Measurements from ENCODE around the gene STKLD1. TPM values are rescaled to one million over a fixed set of nuclear protein-coding genes. Genes with fewer than 3 reads are reported as not detected.

The STKLD1 gene
- total RNA-seq, 5 donors from 2014 or later (not counting 1 experiment from before 2014, with no cell fraction given), result 0.49 to 1.1 (median 0.70) TPM

- no peaks in the 10 kb centered on the region for H3K27me3 Mint-ChIP-seq
- Histone ChIP-seq H3K36me3 (ENCODE audit: control insufficient read depth in 2 of 2, extremely low read depth in 1 of 2, insufficient read depth in 1 of 2, low read length in 1 of 2) (no peaks in the 10 kb centered on the region), H3K27me3 (replicated peaks in 1 of 2; ENCODE audit: control insufficient read depth in 2 of 2, extremely low read depth in 1 of 2, insufficient read depth in 2 of 2, low read length in 1 of 2) (no peaks in the 10 kb centered on the region), H3K27ac (ENCODE audit: low read length) (no peak overlapping the region), H3K4me1 (ENCODE audit: control insufficient read depth in 1 of 2, extremely low read depth in 1 of 2, insufficient read depth in 2 of 2, low read length in 2 of 2) (no peaks in the 10 kb centered on the region), H3K4me3 (ENCODE audit: control insufficient read depth in 1 of 2, extremely low read depth in 1 of 2, low read length in 1 of 2) (no peak overlapping the region), H3K9me3 (no peaks in the 10 kb centered on the region)
- H3K36me3 Mint-ChIP-seq, result no peaks in the 10 kb centered on the region
- no peak overlapping the region for H3K27ac Mint-ChIP-seq
- DNase-seq (no peak), ATAC-seq (replicated peaks in 1 of 4) (no peak)
- POLR2A ChIA-PET, result no interaction called here
- CTCF ChIA-PET, result interaction anchor here in 1 of 2 donors (0.5 kb wide), 1 partner anchor 195 kb away, joined by 4 read pairs; no protein-coding TSS in a partner anchor
- no peaks in the 10 kb centered on the region for H3K9me3 Mint-ChIP-seq
- H3K4me3 Mint-ChIP-seq, result no peak overlapping the region
- WGBS (ENCODE audit: insufficient coverage), result 67% methylated on average over 3 of the region's 3 CpGs
- H3K4me1 Mint-ChIP-seq, result no peaks in the 10 kb centered on the region
Observed at GRCh38 chr9:133383438-133383837, 7.3 kb downstream of the STKLD1 start.

DNA sequence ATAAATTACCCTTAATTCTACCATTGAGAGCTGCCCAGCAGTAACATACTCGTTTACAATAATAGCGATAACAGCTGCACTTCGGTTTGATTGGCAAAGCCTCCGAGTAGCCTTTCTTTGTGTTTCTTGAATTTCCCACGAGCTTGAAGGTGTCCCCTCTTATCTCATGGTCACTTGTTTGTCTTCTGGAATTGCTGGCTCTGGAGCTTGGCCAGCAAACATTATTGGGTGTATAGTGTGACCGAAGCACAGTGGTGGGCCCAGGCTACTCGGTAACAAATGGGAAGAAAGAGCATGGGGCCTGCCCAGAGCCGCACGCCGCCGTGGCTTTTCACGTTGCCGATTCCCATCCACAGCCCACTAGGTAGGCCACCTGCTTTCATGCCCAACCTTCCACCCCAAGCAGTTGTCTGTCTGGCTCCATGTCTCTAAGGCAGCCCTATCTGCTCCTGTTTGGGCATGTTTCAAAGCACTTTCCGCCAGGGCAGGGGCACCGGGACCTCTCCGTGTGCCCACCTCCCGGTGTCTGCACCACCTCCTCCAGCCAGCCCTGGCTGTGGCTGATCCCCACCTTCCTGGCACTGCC is 8.7 kb downstream of the STKLD1 start:
- H3K27ac Mint-ChIP-seq, result no peak overlapping the region
- H3K9me3 ChIP-seq, result no peaks in the 10 kb centered on the region
- no peak overlapping the region for H3K4me3 ChIP-seq (ENCODE audit: control insufficient read depth in 1 of 2, extremely low read depth in 1 of 2, low read length in 1 of 2)
- H3K27me3 Mint-ChIP-seq, result peaks cover 0 to 4% of the 10 kb centered on the region in 2 donors
- no peaks in the 10 kb centered on the region for H3K4me1 Mint-ChIP-seq
- CTCF ChIA-PET, result no interaction called here
- DNase-seq, result no peak
- H3K9me3 Mint-ChIP-seq, result no peaks in the 10 kb centered on the region
- H3K36me3 Mint-ChIP-seq, result no peaks in the 10 kb centered on the region
- H3K36me3 ChIP-seq (ENCODE audit: control insufficient read depth in 2 of 2, extremely low read depth in 1 of 2, insufficient read depth in 1 of 2, low read length in 1 of 2), result no peaks in the 10 kb centered on the region
- POLR2A ChIA-PET, result no interaction called here
- WGBS (ENCODE audit: insufficient coverage), result 91% methylated on average over 13 of the region's 17 CpGs
- no peak for ATAC-seq (replicated peaks in 1 of 4)
- H3K4me3 Mint-ChIP-seq, result no peak overlapping the region
- no peaks in the 10 kb centered on the region for H3K4me1 ChIP-seq (ENCODE audit: control insufficient read depth in 1 of 2, extremely low read depth in 1 of 2, insufficient read depth in 2 of 2, low read length in 2 of 2)
- no peak overlapping the region for H3K27ac ChIP-seq (ENCODE audit: low read length)
- peaks cover 0 to 11% of the 10 kb centered on the region in 2 experiments for H3K27me3 ChIP-seq (replicated peaks in 1 of 2; ENCODE audit: control insufficient read depth in 2 of 2, extremely low read depth in 1 of 2, insufficient read depth in 2 of 2, low read length in 1 of 2)

- Histone ChIP-seq H3K36me3 (ENCODE audit: control insufficient read depth in 2 of 2, extremely low read depth in 1 of 2, insufficient read depth in 1 of 2, low read length in 1 of 2) (no peaks in the 10 kb centered on the region), H3K27me3 (replicated peaks in 1 of 2; ENCODE audit: control insufficient read depth in 2 of 2, extremely low read depth in 1 of 2, insufficient read depth in 2 of 2, low read length in 1 of 2) (peaks cover 0 to 15% of the 10 kb centered on the region in 2 experiments), H3K4me3 (ENCODE audit: control insufficient read depth in 1 of 2, extremely low read depth in 1 of 2, low read length in 1 of 2) (no peak overlapping the region), H3K9me3 (no peaks in the 10 kb centered on the region), H3K27ac (ENCODE audit: low read length) (no peak overlapping the region), H3K4me1 (ENCODE audit: control insufficient read depth in 1 of 2, extremely low read depth in 1 of 2, insufficient read depth in 2 of 2, low read length in 2 of 2) (no peaks in the 10 kb centered on the region)
- Mint-ChIP-seq H3K9me3 (no peaks in the 10 kb centered on the region), H3K27me3 (peaks cover 0 to 8% of the 10 kb centered on the region in 2 donors), H3K4me1 (no peaks in the 10 kb centered on the region), H3K4me3 (no peak overlapping the region), H3K27ac (no peak overlapping the region), H3K36me3 (no peaks in the 10 kb centered on the region)
- 82% methylated on average over 12 of the region's 14 CpGs for WGBS (ENCODE audit: insufficient coverage)
- DNase-seq (no peak), ATAC-seq (replicated peaks in 1 of 4) (no peak)
- ChIA-PET CTCF (no interaction called here), POLR2A (no interaction called here)
Observed at GRCh38 chr9:133385452-133385851, 9.3 kb downstream of the STKLD1 start.

DNA sequence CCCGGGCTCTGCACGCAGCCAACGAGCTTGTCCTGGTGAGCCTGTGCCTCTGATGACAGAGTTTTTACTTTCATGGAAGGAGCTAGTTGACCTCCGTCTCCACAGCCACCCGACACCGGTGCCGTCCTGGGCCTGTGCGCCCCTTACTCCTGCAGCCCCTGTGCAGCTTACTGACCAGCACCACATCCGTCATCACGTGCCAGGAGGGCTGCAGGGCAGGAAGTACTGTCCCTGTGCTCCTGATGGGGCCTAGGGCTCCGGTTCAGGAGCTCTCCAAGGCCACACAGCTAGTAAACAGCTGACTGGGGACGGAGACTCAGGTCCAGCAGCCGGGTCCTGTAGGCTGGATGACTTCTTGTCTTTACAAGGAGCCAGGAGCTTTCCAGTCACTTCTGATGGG is 10.2 kb downstream of the STKLD1 start:
- POLR2A ChIA-PET, result no interaction called here
- CTCF ChIA-PET, result no interaction called here

DNA sequence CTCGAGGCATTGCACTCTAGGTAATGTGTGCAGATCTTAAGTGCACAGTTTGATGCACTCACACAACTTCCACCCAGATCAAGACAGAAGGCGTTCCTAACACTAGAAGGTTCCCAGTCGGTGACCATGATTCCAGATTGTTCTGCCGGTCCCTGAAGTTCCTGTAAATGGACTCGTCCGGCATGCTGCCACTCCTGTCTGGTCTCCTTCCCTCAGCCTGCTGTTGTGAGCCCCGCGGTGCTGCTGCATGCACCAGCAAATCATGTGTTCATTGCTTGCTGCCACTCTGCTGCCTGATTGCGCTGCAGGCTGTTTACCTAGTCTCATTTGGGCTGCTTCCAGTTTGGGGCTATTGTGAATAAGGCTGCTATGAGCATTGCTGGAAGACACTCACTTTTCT is 11.5 kb downstream of the STKLD1 start:
- DNase-seq (no peak), ATAC-seq (replicated peaks in 1 of 4) (no peak)
- Mint-ChIP-seq H3K27ac (no peak overlapping the region), H3K9me3 (no peaks in the 10 kb centered on the region), H3K4me1 (no peaks in the 10 kb centered on the region), H3K27me3 (peaks cover 0 to 14% of the 10 kb centered on the region in 2 donors), H3K4me3 (no peak overlapping the region), H3K36me3 (no peaks in the 10 kb centered on the region)
- Histone ChIP-seq H3K27me3 (replicated peaks in 1 of 2; ENCODE audit: control insufficient read depth in 2 of 2, extremely low read depth in 1 of 2, insufficient read depth in 2 of 2, low read length in 1 of 2) (peaks cover 0 to 26% of the 10 kb centered on the region in 2 experiments), H3K4me1 (ENCODE audit: control insufficient read depth in 1 of 2, extremely low read depth in 1 of 2, insufficient read depth in 2 of 2, low read length in 2 of 2) (no peaks in the 10 kb centered on the region), H3K27ac (ENCODE audit: low read length) (no peak overlapping the region), H3K36me3 (ENCODE audit: control insufficient read depth in 2 of 2, extremely low read depth in 1 of 2, insufficient read depth in 1 of 2, low read length in 1 of 2) (no peaks in the 10 kb centered on the region), H3K4me3 (ENCODE audit: control insufficient read depth in 1 of 2, extremely low read depth in 1 of 2, low read length in 1 of 2) (no peak overlapping the region), H3K9me3 (no peaks in the 10 kb centered on the region)
- WGBS (ENCODE audit: insufficient coverage), result 86% methylated on average over 8 of the region's 9 CpGs
- POLR2A ChIA-PET, result no interaction called here
- CTCF ChIA-PET, result no interaction called here

More for the DNA sequence above, 10.2 kb downstream of the STKLD1 start:
- Histone ChIP-seq H3K9me3 (no peaks in the 10 kb centered on the region), H3K27ac (ENCODE audit: low read length) (no peak overlapping the region), H3K27me3 (replicated peaks in 1 of 2; ENCODE audit: control insufficient read depth in 2 of 2, extremely low read depth in 1 of 2, insufficient read depth in 2 of 2, low read length in 1 of 2) (peaks cover 0 to 20% of the 10 kb centered on the region in 2 experiments), H3K36me3 (ENCODE audit: control insufficient read depth in 2 of 2, extremely low read depth in 1 of 2, insufficient read depth in 1 of 2, low read length in 1 of 2) (no peaks in the 10 kb centered on the region), H3K4me1 (ENCODE audit: control insufficient read depth in 1 of 2, extremely low read depth in 1 of 2, insufficient read depth in 2 of 2, low read length in 2 of 2) (no peaks in the 10 kb centered on the region), H3K4me3 (ENCODE audit: control insufficient read depth in 1 of 2, extremely low read depth in 1 of 2, low read length in 1 of 2) (no peak overlapping the region)
- no peaks in the 10 kb centered on the region for H3K36me3 Mint-ChIP-seq
- H3K9me3 Mint-ChIP-seq, result no peaks in the 10 kb centered on the region
- no peak overlapping the region for H3K4me3 Mint-ChIP-seq
- H3K4me1 Mint-ChIP-seq, result no peaks in the 10 kb centered on the region
- H3K27me3 Mint-ChIP-seq, result peaks cover 0 to 12% of the 10 kb centered on the region in 2 donors
- DNase-seq, result no peak
- no peak for ATAC-seq (replicated peaks in 1 of 4)
- 95% methylated on average over 13 of the region's 13 CpGs for WGBS (ENCODE audit: insufficient coverage)
- H3K27ac Mint-ChIP-seq, result no peak overlapping the region

- Mint-ChIP-seq H3K9me3 (no peaks in the 10 kb centered on the region), H3K4me3 (no peak overlapping the region), H3K27ac (no peak overlapping the region), H3K27me3 (peaks cover 0 to 14% of the 10 kb centered on the region in 2 donors), H3K36me3 (no peaks in the 10 kb centered on the region), H3K4me1 (no peaks in the 10 kb centered on the region)
- H3K4me3 ChIP-seq (ENCODE audit: control insufficient read depth in 1 of 2, extremely low read depth in 1 of 2, low read length in 1 of 2), result no peak overlapping the region
- POLR2A ChIA-PET, result no interaction called here
- no peak overlapping the region for H3K27ac ChIP-seq (ENCODE audit: low read length)
- no peaks in the 10 kb centered on the region for H3K4me1 ChIP-seq (ENCODE audit: control insufficient read depth in 1 of 2, extremely low read depth in 1 of 2, insufficient read depth in 2 of 2, low read length in 2 of 2)
- WGBS (ENCODE audit: insufficient coverage), result 86% methylated on average over 5 of the region's 12 CpGs
- H3K9me3 ChIP-seq, result no peaks in the 10 kb centered on the region
- DNase-seq, result no peak
- CTCF ChIA-PET, result interaction anchor here in 1 of 2 donors (0.5 kb wide), 1 partner anchor 363 kb away, joined by 3 read pairs; no protein-coding TSS in a partner anchor
- no peak for ATAC-seq (replicated peaks in 1 of 4)
- peaks cover 0 to 35% of the 10 kb centered on the region in 2 experiments for H3K27me3 ChIP-seq (replicated peaks in 1 of 2; ENCODE audit: control insufficient read depth in 2 of 2, extremely low read depth in 1 of 2, insufficient read depth in 2 of 2, low read length in 1 of 2)
- H3K36me3 ChIP-seq (ENCODE audit: control insufficient read depth in 2 of 2, extremely low read depth in 1 of 2, insufficient read depth in 1 of 2, low read length in 1 of 2), result no peaks in the 10 kb centered on the region
Observed at GRCh38 chr9:133389025-133389557, 12.9 kb downstream of the STKLD1 start.

Data from T-cell (primary cell).